Peyer's patch (tissue), 4 donors: ENCODE results near the gene AGAP1.

Experiments used
- CTCF ChIP-seq, 6 experiments: fragments of 450-650 bp in 4 of 6; fragments of 200-600 bp in 2 of 6; sonication (generic) in 1 of 6; IDR thresholded peaks; one replicate each; pipeline ENCODE4 v1.5.1; 2017 to 2019; ENCODE audit warnings: antibody characterized with exemption in 6 of 6, mild to moderate bottlenecking in 3 of 6, moderate library complexity in 1 of 6
- POLR2A ChIP-seq, 2 donors: fragments of 450-650 bp; IDR thresholded peaks; one replicate each; pipeline ENCODE4 v1.5.1; 2017; ENCODE audit warnings: antibody characterized with exemption in 2 of 2, mild to moderate bottlenecking in 2 of 2, moderate library complexity in 2 of 2

- TF ChIP-seq CTCF (IDR thresholded peaks at IDR 0.05), result no peak
- no peak for TF ChIP-seq POLR2A (IDR thresholded peaks at IDR 0.05)
Measured at GRCh38 chr2:235498541-235498940, 4.7 kb downstream of the AGAP1 start.
